SU-DHL-6 (cell line): ENCODE results near the gene NUSAP1.

ENCODE experiments used
- EZH2phosphoT487 ChIP-seq: fragments of 200-600 bp; sonication (generic), shearing (Covaris generic); conservative IDR thresholded peaks from 2 replicates; pipeline ENCODE4 v1.6.1; 2018; ENCODE audit warnings: mild to moderate bottlenecking, antibody characterized with exemption, low read length, moderate library complexity, mixed read lengths
- TF ChIP-seq, protein P1 (sequence below): fragments of 200-600 bp; sonication (generic); IDR thresholded peaks from one replicate; pipeline ENCODE4 v1.5.1; 2017; ENCODE audit warnings: antibody characterized with exemption, mild to moderate bottlenecking, low read length, moderate library complexity; ENCODE audit not compliant: insufficient read depth, poor library complexity, severe bottlenecking

- no peak for TF ChIP-seq EZH2phosphoT487
- TF ChIP-seq, protein P1, sequence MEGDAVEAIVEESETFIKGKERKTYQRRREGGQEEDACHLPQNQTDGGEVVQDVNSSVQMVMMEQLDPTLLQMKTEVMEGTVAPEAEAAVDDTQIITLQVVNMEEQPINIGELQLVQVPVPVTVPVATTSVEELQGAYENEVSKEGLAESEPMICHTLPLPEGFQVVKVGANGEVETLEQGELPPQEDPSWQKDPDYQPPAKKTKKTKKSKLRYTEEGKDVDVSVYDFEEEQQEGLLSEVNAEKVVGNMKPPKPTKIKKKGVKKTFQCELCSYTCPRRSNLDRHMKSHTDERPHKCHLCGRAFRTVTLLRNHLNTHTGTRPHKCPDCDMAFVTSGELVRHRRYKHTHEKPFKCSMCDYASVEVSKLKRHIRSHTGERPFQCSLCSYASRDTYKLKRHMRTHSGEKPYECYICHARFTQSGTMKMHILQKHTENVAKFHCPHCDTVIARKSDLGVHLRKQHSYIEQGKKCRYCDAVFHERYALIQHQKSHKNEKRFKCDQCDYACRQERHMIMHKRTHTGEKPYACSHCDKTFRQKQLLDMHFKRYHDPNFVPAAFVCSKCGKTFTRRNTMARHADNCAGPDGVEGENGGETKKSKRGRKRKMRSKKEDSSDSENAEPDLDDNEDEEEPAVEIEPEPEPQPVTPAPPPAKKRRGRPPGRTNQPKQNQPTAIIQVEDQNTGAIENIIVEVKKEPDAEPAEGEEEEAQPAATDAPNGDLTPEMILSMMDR: no peak
These were observed 9.1 kb upstream of the NUSAP1 start for GRCh38 chr15:41323611-41324010.
